GM18502 (cell line): ENCODE results near the gene CFAP74.

Source experiments
- ATAC-seq: cut with Tn5 transposase; IDR thresholded peaks from one replicate; pipeline ENCODE4 v1.9.1; 2021; ENCODE audit warnings: mild to moderate bottlenecking; ENCODE audit not compliant: unreplicated experiment, poor library complexity

CFAP74 gene

DNA sequence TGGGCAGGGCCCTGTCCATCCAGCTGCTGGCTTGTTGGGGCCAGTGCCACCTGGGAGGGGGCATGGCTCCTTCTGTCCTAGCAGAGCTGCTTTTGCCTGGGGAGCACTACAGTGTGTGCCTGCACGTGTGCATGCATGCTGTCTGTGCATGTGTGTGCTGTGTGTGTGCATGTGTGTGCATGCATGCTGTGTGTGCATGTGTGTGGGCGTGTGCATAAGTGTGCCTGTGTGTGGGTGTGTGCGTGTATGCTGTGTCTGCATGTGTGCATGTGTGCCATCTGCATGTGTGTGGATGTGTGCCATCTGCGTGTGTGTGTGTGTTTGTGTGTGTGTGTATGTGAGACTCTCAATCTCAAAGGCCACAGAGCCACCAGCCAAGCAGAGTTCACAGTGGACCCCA lies 38.3 kb upstream of the CFAP74 start:
- no peak for ATAC-seq

GRCh38 chr1:2041305-2041704 lies 37.7 kb upstream of the CFAP74 start:
- no peak for ATAC-seq

DNA sequence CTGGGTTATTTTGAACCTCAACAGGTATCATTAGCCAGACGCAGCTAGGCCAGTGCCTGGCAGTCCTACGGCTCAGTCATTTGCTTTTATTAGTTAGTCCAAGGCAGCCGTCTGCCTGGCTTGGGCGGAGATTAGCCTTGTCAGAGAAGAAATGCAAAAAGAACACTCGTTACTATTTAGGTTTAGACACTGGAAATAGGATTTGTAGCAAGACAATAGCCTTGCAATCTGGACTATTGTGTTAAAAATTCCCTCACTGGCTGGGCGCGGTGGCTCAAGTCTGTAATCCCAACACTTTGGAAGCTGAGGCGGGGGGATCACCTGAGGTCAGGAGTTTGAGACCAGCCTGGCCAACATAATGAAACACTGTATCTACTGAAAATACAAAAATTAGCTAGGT lies 35.7 kb upstream of the CFAP74 start:
- ATAC-seq: no peak

DNA sequence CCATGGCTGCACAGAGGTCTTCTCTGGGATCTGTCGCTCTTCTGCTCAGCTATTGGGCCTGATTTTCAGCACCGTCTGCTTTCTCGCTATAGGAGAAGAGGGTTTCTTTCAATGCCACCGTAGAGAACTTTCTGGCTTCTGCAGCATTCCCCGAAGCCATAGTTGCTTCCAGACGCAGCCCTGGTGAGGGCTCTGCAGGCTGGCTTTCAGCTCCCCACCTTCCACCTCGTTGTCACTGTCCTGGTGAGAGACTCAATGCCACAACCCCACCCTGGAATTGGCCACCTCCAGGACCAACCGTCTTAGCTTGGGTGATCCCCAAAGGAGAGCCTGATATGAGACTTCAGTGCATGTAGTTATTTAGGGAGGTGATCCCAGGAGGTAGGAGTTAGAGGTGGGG lies 34.6 kb upstream of the CFAP74 start:
- ATAC-seq: no peak

DNA sequence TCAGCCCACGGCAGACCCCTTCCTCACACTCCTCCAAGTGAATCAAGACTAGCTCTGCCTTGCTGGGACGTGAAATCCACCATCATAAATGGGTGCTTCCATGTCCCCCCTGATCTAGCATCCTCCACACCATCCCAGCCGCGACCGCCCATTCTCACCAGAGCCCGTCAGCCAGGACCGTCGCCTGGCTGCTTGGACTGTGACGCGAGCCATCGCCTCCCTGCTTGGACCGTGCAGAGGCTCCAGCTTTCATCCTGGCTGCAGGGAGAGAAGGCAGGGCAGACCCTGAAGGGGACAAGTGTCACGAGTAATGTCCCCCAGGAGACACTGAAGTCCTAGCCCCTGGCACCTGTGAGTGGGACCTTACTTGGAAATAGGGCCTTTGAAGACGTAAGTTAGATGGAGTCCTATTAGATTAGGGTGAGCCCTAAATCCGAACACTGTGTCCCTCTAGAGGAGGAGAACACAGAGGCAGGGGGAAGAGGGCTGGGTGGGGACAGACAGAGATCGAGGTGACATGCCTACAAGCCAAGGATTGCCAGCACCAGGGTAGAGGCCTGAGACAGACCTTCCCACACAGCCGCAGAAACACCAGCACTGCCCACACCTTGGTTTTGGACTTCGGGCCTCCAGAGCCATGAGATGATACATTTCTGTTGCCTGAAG lies 33.9 kb upstream of the CFAP74 start:
- ATAC-seq: no peak

GRCh38 chr1:2036287-2036686 lies 32.7 kb upstream of the CFAP74 start:
- no peak for ATAC-seq

- ATAC-seq: no peak
Observed at GRCh38 chr1:2033165-2033564, 29.6 kb upstream of the CFAP74 start.

DNA sequence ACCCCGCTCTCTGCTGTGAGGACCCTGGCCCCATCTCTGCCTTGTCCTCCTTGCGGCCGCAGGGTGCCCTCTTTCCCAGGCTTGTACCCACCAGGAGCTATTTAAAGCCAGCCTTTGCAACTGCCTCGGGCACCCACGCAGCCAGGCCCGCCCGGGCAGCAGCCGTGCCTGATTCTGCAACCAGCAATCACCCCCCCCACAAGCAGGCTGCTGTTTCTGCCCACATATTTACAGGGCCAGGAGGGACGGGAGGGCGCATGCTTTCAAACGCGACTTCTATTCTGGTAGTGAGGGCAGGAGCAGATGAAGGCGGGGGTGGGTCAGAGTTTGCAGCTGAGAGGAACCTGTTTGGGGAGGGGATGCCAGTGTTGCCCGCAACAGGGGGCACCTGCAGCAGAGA lies 29.2 kb upstream of the CFAP74 start:
- no peak for ATAC-seq

DNA sequence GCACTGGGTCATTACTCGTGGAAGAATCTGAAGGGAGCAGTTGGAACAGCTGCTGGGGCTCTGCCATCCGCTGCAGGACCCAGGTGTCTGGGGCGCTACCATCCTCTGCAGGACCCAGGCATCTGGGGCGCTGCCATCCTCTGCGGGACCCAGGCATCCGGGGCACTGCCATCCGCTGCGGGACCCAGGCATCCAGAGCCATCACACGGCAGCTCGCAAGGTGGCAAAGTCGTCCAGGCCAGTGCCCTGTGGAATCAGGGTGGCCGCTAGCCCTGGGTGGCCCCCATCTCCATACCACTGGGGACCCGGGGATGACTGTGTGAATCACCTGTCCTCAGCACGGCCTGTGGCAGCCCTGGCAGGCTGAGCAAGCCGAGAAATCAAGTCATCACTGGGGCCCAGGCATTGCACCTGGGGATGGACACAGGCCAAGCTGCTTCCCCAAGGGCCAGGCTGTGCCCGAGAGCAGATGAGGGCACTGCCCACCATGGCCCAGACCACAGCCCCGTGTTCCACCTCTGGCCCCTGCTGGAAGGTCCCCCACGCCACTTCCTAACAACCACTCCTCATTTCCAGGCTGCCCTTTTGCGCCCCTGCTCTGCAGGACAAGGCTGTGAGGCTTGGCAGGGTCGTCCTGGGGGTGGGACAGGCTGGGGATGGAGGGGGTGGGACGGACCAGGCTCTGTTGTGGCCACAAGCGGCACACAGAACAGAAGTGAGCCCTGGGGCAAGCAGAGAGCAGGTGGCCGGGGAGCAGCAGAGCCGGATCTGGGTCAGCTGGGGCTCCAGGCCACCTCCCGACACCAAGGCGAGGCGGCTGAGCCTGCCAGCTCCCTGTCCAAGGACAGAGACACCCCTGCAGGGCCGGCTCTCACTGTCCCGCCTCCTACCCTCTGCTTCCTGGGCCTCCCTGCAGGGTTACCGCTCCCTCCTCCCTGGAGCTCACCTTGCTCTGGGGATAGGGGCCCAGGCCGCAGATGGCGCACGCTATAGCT lies 28.3 kb upstream of the CFAP74 start:
- ATAC-seq: no peak

DNA sequence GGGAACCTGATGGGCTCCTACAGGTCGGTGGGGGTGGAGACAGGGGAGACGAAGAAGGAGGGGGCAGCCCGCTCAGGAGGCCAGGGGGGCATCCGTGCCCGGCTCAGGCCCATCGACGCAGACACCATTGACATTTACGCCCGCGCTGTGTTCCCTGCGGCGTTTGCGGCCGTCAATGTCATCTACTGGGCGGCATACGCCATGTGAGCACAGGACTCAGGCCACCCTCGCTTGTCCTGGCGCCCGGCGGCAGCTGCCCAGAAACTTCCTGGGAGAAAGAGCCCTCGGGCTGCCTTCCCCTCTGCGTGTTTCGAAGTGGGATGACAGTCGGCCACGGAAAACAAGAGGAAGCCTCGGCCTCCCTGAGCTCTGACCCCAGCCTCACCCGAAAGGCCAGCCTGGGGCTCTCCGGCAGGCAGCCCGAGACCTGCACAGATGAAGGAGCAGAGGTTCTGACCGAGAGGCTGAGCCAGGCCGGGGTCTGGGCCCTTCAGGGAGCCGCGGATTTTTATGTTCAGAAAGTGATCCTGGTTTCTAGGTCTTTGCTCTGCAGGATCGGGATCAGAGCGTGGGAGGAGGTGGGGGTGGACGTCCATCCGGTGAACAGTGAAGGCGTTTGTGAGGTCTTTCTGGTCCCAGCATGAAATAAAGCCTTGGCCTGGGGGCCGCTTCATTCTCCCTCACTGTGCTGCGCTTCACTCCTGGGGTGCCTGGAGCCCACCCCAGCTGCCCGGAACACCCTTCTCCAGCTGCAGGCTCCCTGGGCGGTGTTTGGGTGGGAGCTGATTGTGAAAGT lies 26.7 kb upstream of the CFAP74 start:
- no peak for ATAC-seq

DNA sequence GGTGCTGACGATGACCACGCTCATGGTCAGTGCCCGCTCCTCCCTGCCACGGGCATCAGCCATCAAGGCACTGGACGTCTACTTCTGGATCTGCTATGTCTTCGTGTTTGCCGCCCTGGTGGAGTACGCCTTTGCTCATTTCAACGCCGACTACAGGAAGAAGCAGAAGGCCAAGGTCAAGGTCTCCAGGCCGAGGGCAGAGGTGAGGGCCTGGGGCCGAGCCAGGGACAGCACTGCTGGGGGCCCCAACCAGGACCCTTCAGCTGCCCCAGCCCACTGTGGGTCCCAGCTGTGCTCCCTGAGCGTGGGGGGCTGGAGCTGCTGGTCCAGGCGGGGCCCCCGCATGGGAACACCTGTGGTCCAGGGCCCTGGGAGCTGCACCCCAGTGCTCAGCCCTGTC lies 26.0 kb upstream of the CFAP74 start:
- ATAC-seq: no peak

DNA sequence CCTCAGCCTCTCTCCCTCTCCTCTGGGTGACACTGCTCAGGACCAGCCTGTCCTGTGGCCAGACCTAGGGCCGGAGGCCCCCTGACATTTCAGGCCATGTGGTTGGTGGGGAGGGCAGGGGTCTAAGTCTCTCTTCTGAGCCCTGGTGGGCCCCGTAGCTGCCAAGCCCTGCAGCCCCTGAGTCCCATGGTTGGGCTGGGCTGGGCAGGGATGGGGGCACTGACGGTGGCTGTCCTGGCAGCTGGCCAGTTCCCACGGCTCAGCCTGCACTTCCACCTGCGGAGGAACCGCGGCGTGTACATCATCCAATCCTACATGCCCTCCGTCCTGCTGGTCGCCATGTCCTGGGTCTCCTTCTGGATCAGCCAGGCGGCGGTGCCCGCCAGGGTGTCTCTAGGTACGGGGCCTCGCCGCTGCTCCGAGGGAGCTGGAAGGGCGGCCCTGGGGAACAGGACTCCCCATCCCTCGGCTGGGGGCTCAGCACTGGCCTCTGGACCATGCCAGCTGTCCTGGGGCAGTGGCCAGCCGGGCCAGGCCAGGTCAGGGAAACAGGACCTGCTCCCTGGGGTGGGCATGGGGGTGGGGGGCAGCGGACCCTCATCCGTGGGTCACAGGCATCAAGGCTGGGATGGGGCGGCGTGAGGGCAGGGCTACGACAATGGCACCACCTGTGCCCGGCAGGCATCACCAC lies 25.4 kb upstream of the CFAP74 start:
- no peak for ATAC-seq

DNA sequence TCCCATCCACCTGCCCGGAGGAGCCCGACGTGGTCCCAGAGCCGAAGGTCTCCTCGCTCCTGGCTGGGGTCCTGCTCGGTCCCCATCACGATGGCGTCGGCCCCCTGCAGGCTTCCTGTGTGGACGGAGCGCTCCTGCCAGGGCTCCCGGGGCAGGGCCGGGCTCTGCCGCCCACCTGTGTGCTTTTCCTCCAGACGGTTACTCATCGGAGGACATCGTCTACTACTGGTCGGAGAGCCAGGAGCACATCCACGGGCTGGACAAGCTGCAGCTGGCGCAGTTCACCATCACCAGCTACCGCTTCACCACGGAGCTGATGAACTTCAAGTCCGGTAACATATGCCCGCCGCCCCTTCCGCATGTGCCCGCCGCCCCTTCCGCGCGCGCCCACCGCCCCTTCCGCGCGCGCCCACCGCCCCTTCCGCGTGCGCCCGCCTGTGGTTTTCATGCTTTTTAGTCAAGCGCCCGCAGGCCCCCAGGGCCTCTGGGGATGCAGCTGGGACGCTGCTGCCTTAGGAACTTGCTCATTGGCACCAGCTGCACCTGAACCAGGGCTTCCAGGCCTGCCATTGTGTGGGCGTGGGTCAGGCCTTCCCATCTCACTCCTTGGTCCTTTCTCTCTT lies 24.5 kb upstream of the CFAP74 start:
- ATAC-seq: no peak

DNA sequence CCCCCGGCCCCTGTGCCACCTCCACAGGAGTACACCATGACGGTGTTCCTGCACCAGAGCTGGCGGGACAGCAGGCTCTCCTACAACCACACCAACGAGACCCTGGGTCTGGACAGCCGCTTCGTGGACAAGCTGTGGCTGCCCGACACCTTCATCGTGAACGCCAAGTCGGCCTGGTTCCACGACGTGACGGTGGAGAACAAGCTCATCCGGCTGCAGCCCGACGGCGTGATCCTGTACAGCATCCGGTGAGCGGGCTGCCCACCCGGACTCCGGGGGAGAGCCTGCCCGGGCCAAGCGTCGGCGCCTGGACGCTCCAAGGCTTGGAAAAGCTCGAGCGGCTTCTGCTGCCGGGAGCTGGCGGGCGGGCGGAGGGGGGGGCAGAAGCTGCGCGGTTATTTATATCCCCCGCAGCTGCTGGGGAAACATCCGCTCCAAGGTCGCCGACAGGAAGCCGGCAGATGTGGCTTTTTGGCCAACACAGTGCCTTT lies 21.9 kb upstream of the CFAP74 start:
- no peak for ATAC-seq

DNA sequence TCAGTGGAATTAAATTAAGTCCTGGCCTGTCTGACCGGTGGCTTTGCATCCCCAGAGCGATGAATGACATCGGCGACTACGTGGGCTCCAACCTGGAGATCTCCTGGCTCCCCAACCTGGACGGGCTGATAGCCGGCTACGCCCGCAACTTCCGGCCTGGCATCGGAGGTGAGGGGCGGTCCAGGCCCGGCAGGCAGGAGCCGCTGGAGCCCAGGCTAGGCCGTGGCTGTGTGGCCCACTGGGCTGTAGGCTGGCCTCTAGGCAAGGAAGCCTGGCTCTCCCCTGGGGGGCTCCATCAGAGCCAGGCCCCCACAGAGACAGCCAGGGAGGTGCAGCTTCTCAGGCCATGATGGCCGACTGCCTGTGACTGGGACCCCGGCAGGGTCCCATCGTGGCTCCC lies 21.3 kb upstream of the CFAP74 start:
- ATAC-seq: no peak

DNA sequence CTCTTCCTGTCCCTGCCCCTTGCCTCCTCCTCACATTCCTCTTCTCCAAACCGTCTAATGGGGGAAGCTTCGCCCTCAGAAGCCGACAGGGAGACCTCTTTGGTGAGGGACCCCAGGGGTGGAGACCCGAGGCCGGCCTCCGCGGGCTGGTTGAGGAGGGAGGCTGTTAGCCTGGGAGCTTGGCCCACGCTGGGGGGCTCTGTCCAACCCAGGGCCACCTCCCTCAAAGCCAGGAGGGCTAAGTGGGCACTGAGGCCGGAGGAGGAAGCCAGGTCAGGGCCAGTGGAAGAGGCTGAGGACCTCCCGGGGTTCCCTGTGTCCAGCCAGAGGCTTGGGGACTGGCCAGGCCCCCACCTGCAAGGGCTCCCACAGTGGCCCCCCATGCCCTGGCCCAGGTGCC lies 20.9 kb upstream of the CFAP74 start:
- ATAC-seq: no peak

GRCh38 chr1:2023187-2023586 lies 19.6 kb upstream of the CFAP74 start:
- no peak for ATAC-seq

GRCh38 chr1:2022063-2022770 lies 18.6 kb upstream of the CFAP74 start:
- ATAC-seq: no peak

- no peak for ATAC-seq
Observed at GRCh38 chr1:2021550-2021949, 18.0 kb upstream of the CFAP74 start.
